Keratinocyte (primary cell): ENCODE data around the gene SPATA13.

Experiments
- EZH2 ChIP-seq: IDR thresholded peaks from one replicate; pipeline ENCODE4 v1.6.1; 2012; ENCODE audit warnings: inconsistent platforms, mild to moderate bottlenecking, low read length, moderate library complexity
- TF ChIP-seq, protein P1 (sequence below), 3 experiments: IDR thresholded peaks in 1 of 3; conservative IDR thresholded peaks in 1 of 3; optimal IDR thresholded peaks in 1 of 3; 2 replicates in 2 of 3; 3 replicates in 1 of 3; pipeline versions ENCODE3 to v1.5.1; 2011; ENCODE audit warnings: low read length in 3 of 3, mild to moderate bottlenecking in 3 of 3, moderate library complexity in 2 of 3, control low read depth in 1 of 3, inconsistent platforms in 1 of 3; ENCODE audit not compliant: insufficient read depth in 2 of 3; ENCODE audit errors: extremely low read depth in 1 of 3

DNA sequence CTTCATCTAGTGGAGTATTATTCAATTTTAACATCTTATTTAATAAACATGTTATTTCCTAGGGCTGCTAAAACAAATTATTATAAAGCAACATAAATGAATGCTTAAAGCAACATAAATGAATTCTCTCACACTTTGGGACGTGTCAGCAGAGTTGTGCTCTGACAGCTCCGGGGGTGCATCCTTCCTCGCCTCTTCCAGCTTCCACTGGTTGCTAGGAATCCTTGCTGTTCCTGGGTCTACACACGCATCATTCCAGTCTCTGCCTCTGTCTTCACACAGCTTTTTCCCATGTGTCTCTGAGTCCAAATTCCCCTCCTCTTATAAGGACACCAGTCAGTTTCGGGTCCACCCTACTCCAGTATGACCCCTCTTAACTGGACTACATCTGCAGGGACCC, 21.6 kb upstream of the SPATA13 start:
- TF ChIP-seq, protein P1, sequence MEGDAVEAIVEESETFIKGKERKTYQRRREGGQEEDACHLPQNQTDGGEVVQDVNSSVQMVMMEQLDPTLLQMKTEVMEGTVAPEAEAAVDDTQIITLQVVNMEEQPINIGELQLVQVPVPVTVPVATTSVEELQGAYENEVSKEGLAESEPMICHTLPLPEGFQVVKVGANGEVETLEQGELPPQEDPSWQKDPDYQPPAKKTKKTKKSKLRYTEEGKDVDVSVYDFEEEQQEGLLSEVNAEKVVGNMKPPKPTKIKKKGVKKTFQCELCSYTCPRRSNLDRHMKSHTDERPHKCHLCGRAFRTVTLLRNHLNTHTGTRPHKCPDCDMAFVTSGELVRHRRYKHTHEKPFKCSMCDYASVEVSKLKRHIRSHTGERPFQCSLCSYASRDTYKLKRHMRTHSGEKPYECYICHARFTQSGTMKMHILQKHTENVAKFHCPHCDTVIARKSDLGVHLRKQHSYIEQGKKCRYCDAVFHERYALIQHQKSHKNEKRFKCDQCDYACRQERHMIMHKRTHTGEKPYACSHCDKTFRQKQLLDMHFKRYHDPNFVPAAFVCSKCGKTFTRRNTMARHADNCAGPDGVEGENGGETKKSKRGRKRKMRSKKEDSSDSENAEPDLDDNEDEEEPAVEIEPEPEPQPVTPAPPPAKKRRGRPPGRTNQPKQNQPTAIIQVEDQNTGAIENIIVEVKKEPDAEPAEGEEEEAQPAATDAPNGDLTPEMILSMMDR (optimal IDR thresholded peaks at IDR 0.05 in 1 of 3, IDR thresholded peaks at IDR 0.05 in 1 of 3, conservative IDR thresholded peaks at IDR 0.05 in 1 of 3; ENCODE audit: extremely low read depth in 1 of 3, insufficient read depth in 2 of 3, low read length in 3 of 3) = no peak
- TF ChIP-seq EZH2 = no peak
